Neural progenitor cell (in vitro differentiated cells): ENCODE data around the gene ARID5A.

Experiments
- CTCF ChIP-seq: fragments of 200-600 bp; sonication (generic); IDR thresholded peaks from 2 replicates; pipeline ENCODE4 v1.5.1; 2017; ENCODE audit warnings: antibody characterized with exemption, mild to moderate bottlenecking
- EZH2 ChIP-seq: fragments of 200-600 bp; sonication (generic); IDR thresholded peaks from 2 replicates; pipeline ENCODE4 v1.6.1; 2017; ENCODE audit warnings: antibody characterized with exemption, mild to moderate bottlenecking, moderate library complexity

DNA sequence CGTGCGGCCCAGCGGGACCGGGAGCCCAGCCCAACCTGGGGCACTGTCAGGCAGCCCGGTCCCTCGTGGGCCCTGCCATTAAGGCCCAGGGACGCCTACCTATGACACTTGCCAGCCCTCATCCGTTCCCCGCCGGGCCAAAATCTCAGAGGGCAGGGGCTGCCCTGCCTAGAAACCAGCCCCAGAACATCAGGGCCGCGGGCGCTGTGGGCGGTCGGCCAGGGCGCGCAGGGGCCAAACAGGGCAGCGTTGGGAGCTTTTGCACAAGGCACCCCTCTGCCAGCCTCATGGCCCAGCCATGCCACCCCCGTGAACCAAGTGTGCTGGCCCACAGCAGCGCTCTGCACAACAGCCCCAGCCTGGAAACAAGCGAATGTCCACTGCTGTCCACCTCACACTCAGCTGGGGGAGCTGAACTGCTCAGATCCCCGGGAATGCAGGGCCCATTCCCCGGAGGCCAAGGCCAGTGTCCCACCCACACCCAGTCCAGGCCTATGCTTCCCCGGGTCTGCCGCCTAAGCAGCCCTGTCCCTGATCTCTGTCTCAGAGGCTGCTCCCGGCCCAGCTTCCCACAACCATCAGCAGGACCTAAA is 27.9 kb upstream of the ARID5A start:
- no peak for TF ChIP-seq CTCF
- TF ChIP-seq EZH2 = no peak
